ENCODE data around the gene SNX25. TPM values are rescaled to one million over a fixed set of nuclear protein-coding genes. Genes with fewer than 3 reads are reported as not detected.

SNX25 gene
- total and polyA plus RNA-seq, 12 donors = 4.4 to 12.6 (median 9.2) TPM

- Histone ChIP-seq H3K27me3 (no peaks in the 10 kb centered on the region), H3K9me3 (peaks cover 0 to 9% (median 0%) of the 10 kb centered on the region in 11 donors), H3K36me3 (peaks cover 0 to 100% (median 43%) of the 10 kb centered on the region in 9 donors), H3K27ac (peak overlapping the region in 1 of 10 donors; percentile 45), H3K4me1 (peaks cover 0 to 21% (median 4%) of the 10 kb centered on the region in 9 donors), H3K4me3 (no peak overlapping the region)
- ATAC-seq (peak in 1 of 8 donors; percentile 50), DNase-seq (no peak)
- intact Hi-C loops (cut with DNase I) = no loop called here
- TF ChIP-seq CTCF (IDR thresholded peaks at IDR 0.05) = no peak
- whole genome bisulfite sequencing, 2 donors = 82 to 87% methylated on average over 5 of the region's 5 CpGs
Measured at GRCh38 chr4:185412412-185412811, 203.0 kb downstream of the SNX25 start.

Other genes with a start within 250 kb of the SNX25 start
- gene HELT, start 191.1 kb upstream of the SNX25 start, total RNA-seq = not detected
- gene HELT, start 191.1 kb upstream of the SNX25 start, polyA plus RNA-seq = not detected
- 1,000 to 10,000 TPM; 1,282 to 2,916 (median 1,803) TPM for gene SLC25A4, start 66.3 kb upstream of the SNX25 start, total RNA-seq
- gene SLC25A4, start 66.3 kb upstream of the SNX25 start, polyA plus RNA-seq = 1,000 to 10,000 TPM in 1 of 2 donors, 100 to 1,000 TPM in 1; 511 to 1,045 TPM
- 10 to 100 TPM; 10.6 to 20.9 (median 13.0) TPM for gene CFAP97, start 5.6 kb upstream of the SNX25 start, total RNA-seq
- 1 to 10 TPM; 3.3 to 4.0 TPM for gene CFAP97, start 5.6 kb upstream of the SNX25 start, polyA plus RNA-seq
- 1 to 10 TPM; 1.5 to 6.1 (median 2.3) TPM for gene LRP2BP, start 186.3 kb downstream of the SNX25 start, total RNA-seq
- 1 to 10 TPM; 1.0 to 2.4 TPM for gene LRP2BP, start 186.3 kb downstream of the SNX25 start, polyA plus RNA-seq
- 10 to 100 TPM in 9 of 10 donors, 1 to 10 TPM in 1; 7.6 to 27.0 (median 13.7) TPM for gene ANKRD37, start 187.2 kb downstream of the SNX25 start, total RNA-seq
- 10 to 100 TPM; 10.0 to 28.6 TPM for gene ANKRD37, start 187.2 kb downstream of the SNX25 start, polyA plus RNA-seq
- 10 to 100 TPM; 29.4 to 52.4 (median 43.7) TPM for gene UFSP2, start 216.4 kb downstream of the SNX25 start, total RNA-seq
- gene UFSP2, start 216.4 kb downstream of the SNX25 start, polyA plus RNA-seq = 10 to 100 TPM; 16.5 to 28.6 TPM

All from heart right ventricle (tissue), 16 donors.